OCI-M2 (cell line): ENCODE results near the gene ITGB8.
"Not testable (repeated sequence)": the region's sequence is repeated elsewhere in the genome, so short reads cannot be mapped to it uniquely, and the experiment has no call there.

Experiments
- DNase-seq: peaks from one replicate; lab custom pipeline; 2025; ENCODE audit not compliant: unreplicated experiment; lab: John Stamatoyannopoulos, UW

ITGB8 gene

DNA sequence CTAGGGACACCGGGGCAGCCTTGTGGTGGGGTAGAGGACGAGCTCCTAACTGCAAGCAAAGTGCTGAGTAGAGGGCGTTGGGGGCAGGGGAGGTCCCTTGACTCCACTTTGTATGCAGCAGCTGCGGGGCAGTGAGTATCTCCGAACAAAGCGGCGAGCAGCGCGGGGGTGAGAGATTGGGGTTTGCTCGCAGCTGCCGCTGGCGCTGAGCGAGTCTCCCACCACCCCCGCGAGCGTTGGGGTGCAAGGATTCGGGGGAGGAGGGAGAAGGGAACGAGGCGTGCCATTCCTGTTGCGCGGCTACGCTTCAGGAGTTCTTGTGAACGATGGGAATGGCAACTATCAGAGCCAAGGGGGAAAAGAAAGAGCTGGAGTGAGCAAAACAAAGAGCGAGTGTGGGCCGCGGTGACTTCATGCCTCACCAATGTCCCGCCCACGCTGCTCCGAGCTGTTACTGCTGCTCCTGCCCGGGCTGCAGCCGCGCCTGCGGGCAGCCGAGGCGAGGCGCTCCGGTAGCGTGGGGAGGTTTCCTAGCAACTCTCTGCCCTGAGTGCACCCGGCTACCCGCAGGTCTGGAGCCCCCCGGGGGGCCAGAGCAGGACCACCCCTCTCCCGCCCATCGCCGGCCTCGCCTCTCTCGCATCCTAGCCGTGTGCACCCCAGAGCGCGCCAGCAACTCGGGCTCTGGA is at the start of gene ITGB8:
Gene ITGB8 (plus strand): TSS at position 662 of the 689 bp plus-strand sequence. CDS start 907 bp downstream, outside the sequence.
- no peak for DNase-seq

DNA sequence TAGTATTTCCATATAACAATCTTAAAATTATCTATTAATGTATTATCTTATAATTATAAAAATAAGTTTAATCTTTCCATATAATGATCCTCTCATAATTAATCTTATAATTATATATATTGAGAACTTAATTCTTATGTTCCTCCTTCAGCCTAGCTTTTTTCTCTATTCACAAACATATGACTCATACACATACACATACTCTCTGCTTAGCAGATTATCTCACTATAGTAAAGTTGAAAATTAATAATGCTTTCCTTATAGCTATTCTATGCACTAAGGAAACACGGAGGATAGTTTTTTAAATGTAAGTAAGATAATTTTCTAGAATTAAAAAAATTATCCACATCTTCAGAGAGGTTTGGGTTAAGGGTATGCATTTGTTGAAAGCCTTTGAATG is 47.7 kb upstream of the ITGB8 start:
- DNase-seq = no peak

DNA sequence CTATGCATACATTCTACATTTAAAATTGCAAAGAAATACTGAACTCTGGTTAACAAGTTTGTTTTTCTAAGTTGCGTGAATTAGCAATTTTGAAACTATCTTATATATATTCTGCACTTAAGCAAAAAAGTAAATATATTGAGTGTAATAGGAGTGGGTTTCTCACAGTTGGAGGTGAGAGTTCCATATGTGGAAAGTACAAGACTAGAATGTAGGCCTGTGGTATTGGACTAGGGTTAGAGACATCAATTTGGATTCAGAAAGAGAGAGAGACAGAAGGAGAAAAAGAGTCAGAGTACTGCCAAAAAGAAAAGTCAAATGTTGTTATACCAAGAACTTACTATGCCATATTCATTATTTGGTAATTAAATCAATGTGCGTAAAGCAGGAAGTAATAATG is 47.3 kb upstream of the ITGB8 start:
- DNase-seq = no peak

DNA sequence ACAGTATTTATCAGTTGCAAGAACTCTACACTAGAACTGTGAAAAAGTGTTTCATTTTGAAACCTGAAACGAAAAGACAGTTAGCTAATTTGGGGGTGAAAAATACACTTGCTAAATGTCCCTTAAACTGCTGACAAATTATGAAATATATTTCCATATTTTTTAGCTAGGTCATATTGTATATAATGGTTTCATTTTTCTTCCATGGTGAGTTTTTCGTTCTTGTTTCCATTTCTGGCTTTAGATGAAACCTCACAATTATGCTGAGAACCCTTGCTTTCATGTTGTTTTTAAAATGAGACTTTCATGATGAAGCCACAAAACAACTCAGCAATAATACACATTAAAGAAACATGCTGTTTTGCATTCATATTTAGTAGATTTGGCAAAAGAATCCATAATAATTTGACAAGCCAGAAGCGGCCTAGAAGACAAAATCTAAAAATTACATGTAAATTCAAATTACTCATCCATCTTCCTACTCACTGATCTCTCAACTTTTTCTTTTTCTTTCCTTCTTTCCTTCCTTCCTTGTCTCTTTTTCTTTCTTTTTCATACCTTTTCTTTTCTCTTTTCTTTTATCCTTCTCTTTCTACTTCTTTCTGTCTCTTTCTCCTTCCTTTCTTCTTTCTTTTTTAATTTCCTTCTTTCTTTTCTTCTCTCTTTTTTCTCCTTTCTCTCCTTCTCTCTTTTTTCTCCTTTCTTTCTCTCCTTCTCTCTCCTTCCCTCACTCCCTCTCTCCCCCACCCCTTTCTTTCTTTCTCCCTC is 46.5 kb upstream of the ITGB8 start:
- no peak for DNase-seq

DNA sequence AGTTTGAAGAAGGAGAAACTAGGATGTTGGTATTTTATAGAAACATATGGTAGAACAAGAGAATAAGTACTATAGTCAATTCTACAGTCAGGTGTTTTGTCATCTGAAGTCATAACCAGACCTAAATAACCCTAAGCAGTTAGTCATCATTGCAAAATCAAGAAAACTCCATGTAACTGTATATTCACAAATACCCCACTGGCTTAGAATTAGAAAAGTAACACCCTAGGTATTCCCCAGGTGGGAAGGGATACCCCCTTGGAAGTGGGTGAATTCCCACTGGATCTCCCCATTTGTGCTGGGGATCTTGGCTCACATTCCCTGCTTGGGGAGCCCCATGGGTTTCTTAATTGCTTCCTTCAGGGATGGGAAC is 45.9 kb upstream of the ITGB8 start:
- no peak for DNase-seq

DNA sequence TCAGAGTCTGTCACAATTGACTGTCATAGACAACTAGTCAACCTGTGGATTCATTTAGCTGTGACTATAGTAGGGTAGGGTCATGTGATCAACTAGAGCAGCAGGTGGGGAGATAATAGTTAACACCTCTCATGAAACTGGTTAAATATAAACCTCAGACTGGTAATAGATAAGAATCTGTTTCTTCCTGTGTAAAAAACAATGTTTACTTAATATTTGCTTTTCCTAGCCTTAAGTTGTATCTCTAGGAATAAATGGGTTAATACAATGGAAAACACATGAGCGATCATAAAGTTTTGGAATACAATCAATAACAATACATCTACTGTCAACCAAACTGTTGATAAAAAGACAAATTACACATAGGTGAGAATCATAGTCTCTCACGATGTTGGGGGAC is 43.4 kb upstream of the ITGB8 start:
- DNase-seq = no peak

DNA sequence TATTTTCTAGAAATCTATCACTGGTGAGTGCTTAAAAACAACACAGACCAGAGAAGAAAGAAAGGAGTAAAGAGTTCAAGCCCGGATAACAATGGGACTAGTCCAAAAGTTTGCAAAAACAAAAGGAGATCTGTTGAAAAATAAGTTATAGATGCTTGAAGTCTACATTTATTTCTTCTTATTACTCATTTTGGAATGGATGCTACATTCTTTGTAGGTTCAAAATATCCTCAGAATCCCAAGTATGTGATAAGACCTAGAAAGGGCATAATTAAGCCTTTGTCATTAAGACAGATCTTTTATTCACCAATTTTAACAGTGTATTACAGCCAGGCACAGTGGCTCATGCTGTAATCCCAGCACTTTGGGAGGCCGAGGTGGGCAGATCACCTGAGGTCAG is 42.7 kb upstream of the ITGB8 start:
- DNase-seq = no peak

DNA sequence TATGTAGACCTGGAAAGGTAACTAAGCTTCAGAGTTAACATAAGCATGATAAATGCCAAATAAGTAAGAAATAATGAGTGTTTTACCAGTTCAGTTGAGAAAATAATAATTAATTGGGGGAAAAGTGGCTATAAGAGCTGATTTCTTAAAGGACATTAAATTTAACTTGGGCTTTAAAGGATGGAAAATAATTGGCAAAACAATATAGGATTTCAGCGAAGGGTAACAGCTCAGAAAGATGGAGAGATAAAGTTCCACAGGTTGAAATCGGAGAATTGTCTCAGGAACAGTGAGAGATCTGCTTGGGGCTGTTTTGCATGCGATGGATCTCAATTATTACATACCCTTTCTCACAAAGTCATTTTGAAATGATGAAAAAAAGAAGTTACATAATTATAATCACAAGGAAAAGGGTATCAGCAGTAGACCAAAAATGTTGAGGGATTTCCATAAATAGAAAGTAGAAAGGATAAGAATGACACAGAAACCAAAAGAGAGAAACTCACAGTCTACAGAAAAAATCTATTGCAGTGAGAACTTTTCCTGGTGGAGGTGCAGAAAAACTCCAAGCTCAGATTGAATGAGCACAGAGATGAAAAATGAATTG is 40.1 kb upstream of the ITGB8 start:
- DNase-seq = no peak

DNA sequence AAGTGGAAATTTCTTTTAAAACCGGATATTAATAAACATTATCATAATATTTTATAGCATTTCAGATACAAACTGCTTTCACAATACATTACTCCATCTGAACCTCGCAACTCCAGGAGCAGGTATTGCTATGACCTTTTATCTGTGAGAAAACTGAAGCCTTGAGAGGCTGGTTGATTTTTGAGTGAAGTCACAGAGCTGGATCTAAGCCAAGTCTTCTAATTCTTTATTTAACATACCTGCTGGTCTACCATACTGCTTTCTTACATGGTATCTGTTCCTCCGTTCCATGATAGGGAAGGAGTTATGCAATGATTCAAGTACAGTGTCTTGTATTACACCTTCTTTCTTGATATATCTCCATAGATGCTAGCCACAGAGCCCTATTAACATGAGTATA is 37.4 kb upstream of the ITGB8 start:
- DNase-seq = no peak

DNA sequence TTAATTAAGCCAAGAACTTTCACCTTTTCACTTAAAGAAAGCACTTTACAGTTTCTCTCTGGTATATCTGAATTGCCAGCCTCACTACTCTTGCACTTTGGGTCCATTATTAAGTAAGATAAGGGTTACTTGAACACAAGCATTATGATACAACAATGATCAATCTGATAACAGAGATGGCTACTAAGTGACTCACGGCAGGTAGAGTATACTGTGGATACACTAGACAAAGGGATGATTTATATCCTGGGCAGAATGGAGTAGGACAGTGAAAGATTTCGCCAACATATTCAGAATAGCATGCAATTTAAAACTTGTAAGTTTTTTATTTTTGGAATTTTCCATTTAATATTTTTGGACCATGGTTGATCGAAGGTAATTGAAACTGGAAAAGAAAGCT is 34.3 kb upstream of the ITGB8 start:
- DNase-seq = no peak

DNA sequence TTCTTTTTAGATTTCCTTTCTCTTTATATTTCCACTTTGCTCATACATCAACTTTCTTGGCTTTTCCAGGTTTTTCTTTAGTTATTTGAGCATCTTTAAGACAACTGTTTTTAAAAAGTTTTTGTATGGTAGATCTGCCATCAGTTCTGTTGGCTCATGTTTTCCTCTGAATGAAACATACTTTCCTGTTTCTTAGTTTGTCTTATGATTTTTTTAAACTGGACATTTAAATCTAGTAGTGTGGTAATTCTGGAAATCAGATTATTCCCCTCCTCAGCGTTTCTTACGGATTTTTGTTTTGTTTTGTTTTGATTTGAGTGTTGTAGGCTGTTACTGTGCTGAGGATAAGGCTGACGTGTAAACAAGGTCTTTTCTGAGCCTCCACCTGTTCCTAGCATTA is 33.8 kb upstream of the ITGB8 start:
- DNase-seq = no peak

DNA sequence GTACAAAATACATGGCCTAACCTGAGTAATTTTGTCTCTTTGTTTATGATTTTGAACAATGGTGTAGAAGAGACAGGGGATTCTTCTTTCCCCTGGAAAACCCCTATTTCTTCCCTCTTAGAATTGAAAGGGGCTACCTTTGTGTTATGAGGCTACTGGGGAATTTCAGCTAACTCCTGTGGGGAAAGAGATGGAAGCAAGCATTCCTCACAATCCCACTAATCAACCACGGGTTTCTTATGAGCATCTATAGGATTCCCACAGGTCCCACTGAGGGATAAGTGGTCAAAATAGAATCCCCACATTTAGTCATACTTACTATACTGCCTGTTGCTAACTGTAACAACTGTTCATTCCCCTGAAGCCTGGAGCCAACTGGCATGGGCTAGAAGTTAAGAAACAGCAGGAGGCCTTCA is 32.2 kb upstream of the ITGB8 start:
- no peak for DNase-seq

DNA sequence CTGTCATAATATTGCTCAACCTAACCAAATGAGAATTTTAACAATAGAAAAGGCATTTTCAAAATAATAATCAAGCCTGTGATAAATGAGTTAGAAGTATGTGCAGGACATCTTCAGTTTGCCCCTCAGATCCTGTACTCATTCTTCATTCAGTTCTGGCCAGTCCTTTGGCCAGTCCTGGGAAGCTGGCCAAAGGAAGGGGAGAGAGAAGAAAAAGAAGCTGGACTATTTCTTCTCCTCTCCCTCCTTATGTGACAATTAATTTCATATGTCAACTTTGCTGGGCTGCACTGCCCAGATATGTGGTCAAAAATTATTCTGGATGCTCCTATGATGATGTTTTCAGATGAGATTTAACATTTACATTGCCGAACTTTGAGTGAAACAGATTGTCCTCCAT is 31.6 kb upstream of the ITGB8 start:
- DNase-seq = no peak

DNA sequence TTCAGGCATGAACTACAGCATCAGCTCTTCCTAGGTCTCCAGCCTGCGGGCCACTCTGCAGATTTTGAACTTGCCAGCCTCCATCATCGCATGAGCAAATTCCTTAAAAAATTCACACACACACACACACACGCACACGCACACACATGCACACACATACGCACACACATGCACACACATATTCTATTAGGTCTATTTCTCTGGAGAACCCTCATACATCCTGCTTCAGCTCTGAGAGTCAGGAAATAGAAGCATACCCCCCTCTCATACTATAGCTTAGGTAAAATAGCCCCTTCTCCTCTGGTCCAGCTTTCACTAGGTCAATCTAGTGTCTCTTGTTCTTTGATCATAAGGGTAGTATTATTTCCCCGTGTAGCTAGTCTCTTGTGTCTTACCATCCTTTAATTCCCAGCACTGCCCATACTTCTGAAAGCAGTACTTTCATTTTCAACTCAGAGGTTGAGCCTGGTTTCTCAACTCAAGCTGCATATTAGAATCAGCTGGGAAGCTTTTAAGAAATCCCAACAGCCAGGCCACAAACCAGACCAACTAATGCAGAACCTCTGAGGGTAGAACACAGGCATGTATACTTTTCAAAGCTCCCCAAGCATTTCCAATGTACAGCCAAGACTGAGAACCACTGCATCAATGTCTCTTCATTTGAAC is 30.9 kb upstream of the ITGB8 start:
- DNase-seq = no peak

DNA sequence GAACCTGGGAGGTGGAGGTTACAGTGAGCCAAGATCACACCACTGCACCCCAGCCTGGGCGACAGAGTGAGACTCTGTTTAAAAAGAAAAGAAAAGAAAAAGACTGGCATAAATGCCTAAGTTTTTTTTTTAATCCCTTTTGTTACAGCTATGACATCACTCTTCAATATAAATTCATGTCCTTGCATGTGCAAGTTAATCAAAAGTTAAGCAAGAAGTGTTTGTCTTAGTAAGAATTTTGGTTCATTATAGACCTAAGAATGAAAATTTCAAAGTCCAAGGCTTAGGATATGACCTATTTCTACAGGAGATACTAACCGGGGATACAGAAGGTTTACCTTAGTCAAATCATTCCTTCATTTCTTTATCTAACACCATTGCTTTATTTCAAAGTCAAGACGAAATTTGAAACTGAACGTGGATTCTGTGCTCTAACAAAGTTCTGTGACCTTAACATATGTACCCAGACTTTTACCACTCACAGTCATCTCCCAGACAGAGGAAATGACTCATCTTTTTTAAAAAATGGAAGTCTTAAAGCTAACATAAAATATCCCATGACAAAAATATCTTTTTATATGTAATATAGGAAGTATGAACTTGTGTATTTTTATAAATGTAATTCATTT is 29.3 kb upstream of the ITGB8 start:
- no peak for DNase-seq

DNA sequence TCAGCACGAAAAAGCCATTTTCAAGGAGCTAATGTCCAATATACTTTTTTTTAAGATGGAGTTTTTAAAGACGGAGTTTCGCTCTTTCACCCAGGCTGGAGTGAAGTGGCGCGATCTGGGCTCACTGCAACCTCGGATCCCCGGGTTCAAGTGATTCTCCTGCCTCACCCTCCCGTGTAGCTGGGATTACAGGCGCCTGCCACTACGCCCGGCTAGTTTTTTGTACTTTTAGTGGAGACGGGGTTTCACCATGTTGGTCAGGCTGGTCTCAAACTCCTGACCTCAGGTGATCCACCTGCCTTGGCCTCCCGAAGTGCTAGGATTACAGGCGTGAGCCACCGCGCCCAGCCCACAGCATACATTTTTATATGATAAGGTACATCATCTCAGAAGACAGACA is 28.4 kb upstream of the ITGB8 start:
- DNase-seq = not testable (repeated sequence)

DNA sequence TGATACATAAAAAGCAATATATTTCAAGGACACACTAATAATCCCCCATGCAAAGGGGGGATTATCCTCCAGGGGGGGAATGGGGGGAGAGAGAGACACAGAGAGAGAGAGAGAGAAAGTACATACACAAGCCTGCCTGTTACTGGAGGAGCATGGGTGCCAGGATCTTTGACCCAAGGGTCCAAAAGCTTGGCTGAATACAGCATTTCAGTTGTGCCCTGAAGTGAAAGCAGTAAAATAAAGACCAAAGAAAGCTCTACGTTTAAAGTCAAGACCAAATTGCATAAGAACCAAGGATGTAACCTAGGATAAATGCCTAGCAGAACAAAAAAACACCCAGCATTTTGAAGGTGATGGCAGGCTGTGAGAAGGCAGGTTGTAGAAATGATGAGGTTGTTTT is 27.8 kb upstream of the ITGB8 start:
- DNase-seq = no peak

DNA sequence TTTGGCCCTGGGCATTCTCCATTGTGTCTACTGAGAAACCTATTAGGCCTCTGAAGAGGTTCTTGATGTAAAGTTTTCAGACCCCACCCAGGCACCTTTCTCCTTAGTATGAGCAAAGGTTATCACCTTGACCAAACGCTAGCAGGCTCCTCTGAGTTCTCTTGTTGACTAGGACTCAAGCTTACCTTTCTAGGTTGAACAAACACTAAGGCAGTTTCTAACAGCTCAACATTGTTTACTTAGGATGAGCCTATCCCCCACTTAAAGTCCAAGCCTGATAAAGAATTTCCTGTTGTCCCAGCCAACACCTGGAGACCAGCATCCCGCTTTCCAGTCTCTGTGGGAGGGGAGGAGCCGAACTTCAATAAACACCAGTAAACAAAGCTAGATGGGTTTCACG is 26.3 kb upstream of the ITGB8 start:
- no peak for DNase-seq

DNA sequence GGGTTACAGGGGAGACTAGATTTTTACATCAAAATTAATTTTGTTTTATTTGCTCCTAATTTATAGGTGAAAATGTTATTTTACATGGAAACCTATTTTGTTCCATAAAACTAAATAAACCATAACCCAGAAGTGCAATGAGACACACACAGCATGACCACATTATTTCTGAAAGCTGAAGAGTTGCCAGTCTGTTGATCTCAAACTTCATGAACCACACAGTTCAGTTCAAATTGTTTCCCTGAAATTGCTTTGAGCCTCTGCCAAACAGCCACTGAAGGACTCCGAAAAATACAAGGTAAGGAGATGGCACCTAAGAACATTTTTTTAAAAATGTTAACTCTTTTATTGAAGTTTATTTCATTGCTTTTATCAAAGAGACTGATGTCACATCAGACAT is 25.0 kb upstream of the ITGB8 start:
- DNase-seq = no peak

DNA sequence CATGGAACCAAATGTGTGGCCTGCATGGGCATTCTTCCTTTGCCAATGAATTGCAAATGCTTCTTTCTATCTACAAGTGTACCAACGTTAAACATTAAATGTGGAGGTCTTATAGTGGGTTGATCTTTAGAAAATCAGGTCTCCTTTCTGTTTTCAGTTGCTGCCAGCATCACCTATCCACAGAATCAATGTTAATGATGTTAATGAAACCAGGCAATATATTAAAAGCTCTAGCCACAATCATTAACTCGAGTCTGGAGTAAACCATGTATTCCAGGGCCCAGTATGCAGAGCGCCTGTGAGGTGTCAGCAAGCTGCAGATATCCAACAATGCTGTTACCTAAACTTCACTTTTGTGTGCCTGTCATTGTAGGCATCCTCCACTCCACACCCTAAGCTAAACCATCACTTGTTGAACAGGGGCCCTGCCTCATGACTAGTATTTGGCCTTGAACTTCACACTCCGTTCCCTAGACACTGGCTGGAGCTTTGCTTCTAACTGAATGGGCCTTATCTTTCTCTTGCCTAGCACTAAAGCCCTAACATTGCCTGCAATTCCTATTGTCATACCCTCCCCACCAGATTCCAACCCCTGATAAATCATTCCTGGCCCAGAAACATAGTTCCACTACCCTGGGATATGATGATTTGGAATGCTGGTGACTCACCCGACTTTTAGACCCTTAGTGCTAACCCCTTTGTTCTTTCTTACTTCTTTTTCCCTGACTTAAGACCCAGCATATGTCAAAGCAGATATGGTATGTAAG is 24.3 kb upstream of the ITGB8 start:
- no peak for DNase-seq

DNA sequence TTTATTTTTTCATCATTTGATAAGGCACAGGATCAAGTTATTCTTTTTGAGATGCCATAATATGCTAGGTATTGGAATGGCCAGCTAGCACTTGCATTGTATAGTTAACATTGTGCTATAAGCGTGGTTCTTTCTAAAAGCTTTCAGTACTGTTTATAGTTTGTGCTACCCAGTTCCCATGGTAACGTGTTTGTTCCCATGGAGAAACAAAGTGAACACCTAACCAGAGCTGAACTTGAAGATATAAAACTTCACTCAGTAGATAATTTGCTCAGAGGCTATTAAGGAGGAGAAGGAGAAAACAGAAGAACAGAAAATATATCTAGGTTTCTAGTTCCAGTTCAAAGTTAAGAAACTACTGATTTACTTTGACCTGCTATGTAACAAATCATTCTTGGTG is 23.6 kb upstream of the ITGB8 start:
- no peak for DNase-seq
